Uterus (tissue), 4 donors: ENCODE measurements around the gene ABCC11. TPM values are rescaled to one million over a fixed set of nuclear protein-coding genes. Genes with fewer than 3 reads are reported as not detected.

Source experiments
- DNase-seq, 2 donors: peaks; one replicate each; pipeline ENCODE4 v3.0.0-alpha.2; 2019 to 2020
- H3K27ac ChIP-seq, 2 donors: fragments of 200-600 bp; sonication (generic); 1 replicate in 1 of 2; 2 replicates in 1 of 2; pipeline ENCODE4 v1.5.1; 2016 to 2018
- H3K27me3 ChIP-seq, 2 donors: fragments of 200-600 bp; sonication (generic); one replicate each; pipeline ENCODE4 v1.5.1; 2018 to 2019; ENCODE audit warnings: control low read depth in 1 of 2
- H3K36me3 ChIP-seq, 2 donors: fragments of 200-600 bp; sonication (generic); one replicate each; pipeline ENCODE4 v1.5.1; 2019; ENCODE audit warnings: control low read depth in 1 of 2
- H3K4me1 ChIP-seq, 2 donors: fragments of 200-600 bp; sonication (generic); one replicate each; pipeline ENCODE4 v1.5.1; 2018 to 2019; ENCODE audit warnings: control low read depth in 1 of 2
- H3K4me3 ChIP-seq, 2 donors: fragments of 200-600 bp; sonication (generic); 1 replicate in 1 of 2; 2 replicates in 1 of 2; pipeline ENCODE4 v1.5.1; 2018 to 2019; ENCODE audit warnings: mild to moderate bottlenecking in 1 of 2
- H3K9me3 ChIP-seq, 2 donors: fragments of 200-600 bp; sonication (generic); one replicate each; pipeline ENCODE4 v1.5.1; 2019; ENCODE audit warnings: control low read depth in 1 of 2
- CTCF ChIP-seq, 4 experiments: fragments of 200-600 bp in 2 of 4; fragments of 450-650 bp in 2 of 4; sonication (generic) in 2 of 4; IDR thresholded peaks; one replicate each; pipeline ENCODE4 v1.5.1; 2016 to 2019; ENCODE audit warnings: antibody characterized with exemption in 4 of 4, mild to moderate bottlenecking in 2 of 4, moderate library complexity in 1 of 4
- POLR2A ChIP-seq, 2 donors: fragments of 450-650 bp; IDR thresholded peaks; one replicate each; pipeline ENCODE4 v1.6.1; 2016; ENCODE audit warnings: antibody characterized with exemption in 2 of 2, mild to moderate bottlenecking in 1 of 2, moderate library complexity in 1 of 2
- intact Hi-C: fragments of 100-400 bp; cut with DNase I; formaldehyde crosslinking; loops from one replicate; pipeline ENCODE4 v1.15.1; 2023; ENCODE audit warnings: low total_unique reads
- total RNA-seq, 4 donors: library from RNA; depleted of rRNA in 3 of 4; stranded (reverse); fragments of >200 nt in 3 of 4; gene quantifications; one replicate each; pipeline versions ENCODE4 v1.1.0 to v1.2.4, GENCODE V29; 2014 to 2023
- donor health status: DM: yes; HTN: yes; CAD: no.

Gene ABCC11
- total RNA-seq, 4 donors from 2014 or later, result 0.48 TPM; not detected in 3

- TF ChIP-seq CTCF (IDR thresholded peaks at IDR 0.05), result no peak
- no peak for TF ChIP-seq POLR2A (IDR thresholded peaks at IDR 0.05)
- no peak for DNase-seq
- Histone ChIP-seq H3K36me3 (no peaks in the 10 kb centered on the region), H3K4me1 (no peaks in the 10 kb centered on the region), H3K9me3 (no peaks in the 10 kb centered on the region), H3K4me3 (no peak overlapping the region), H3K27me3 (no peaks in the 10 kb centered on the region), H3K27ac (no peak overlapping the region)
- intact Hi-C loops, result no loop called here
Measured at GRCh38 chr16:48131201-48131935, 116.0 kb downstream of the ABCC11 start.

- H3K27me3 ChIP-seq, result no peaks in the 10 kb centered on the region
- no peak overlapping the region for H3K27ac ChIP-seq
- H3K36me3 ChIP-seq, result no peaks in the 10 kb centered on the region
- TF ChIP-seq CTCF (IDR thresholded peaks at IDR 0.05) (no peak), POLR2A (IDR thresholded peaks at IDR 0.05) (no peak)
- no peaks in the 10 kb centered on the region for H3K9me3 ChIP-seq
- DNase-seq, result no peak
- no peaks in the 10 kb centered on the region for H3K4me1 ChIP-seq
- H3K4me3 ChIP-seq, result no peak overlapping the region
- intact Hi-C loops, result no loop called here
Measured at GRCh38 chr16:48129926-48130325, 117.4 kb downstream of the ABCC11 start.

GRCh38 chr16:48128769-48129168, 118.6 kb downstream of the ABCC11 start:
- no peaks in the 10 kb centered on the region for H3K27me3 ChIP-seq
- TF ChIP-seq CTCF (IDR thresholded peaks at IDR 0.05) (no peak), POLR2A (IDR thresholded peaks at IDR 0.05) (no peak)
- H3K27ac ChIP-seq, result no peak overlapping the region

GRCh38 chr16:48126801-48127644, 120.3 kb downstream of the ABCC11 start:
- intact Hi-C loops, result no loop called here
- Histone ChIP-seq H3K27ac (no peak overlapping the region), H3K27me3 (no peaks in the 10 kb centered on the region), H3K4me1 (no peaks in the 10 kb centered on the region), H3K36me3 (no peaks in the 10 kb centered on the region), H3K9me3 (no peaks in the 10 kb centered on the region), H3K4me3 (no peak overlapping the region)
- TF ChIP-seq CTCF (IDR thresholded peaks at IDR 0.05), result no peak
- TF ChIP-seq POLR2A (IDR thresholded peaks at IDR 0.05), result no peak
- DNase-seq, result no peak

More at GRCh38 chr16:48128769-48129168, 118.6 kb downstream of the ABCC11 start:
- H3K9me3 ChIP-seq, result no peaks in the 10 kb centered on the region
- DNase-seq, result no peak
- H3K4me3 ChIP-seq, result no peak overlapping the region
- intact Hi-C loops, result no loop called here
- H3K4me1 ChIP-seq, result no peaks in the 10 kb centered on the region
- no peaks in the 10 kb centered on the region for H3K36me3 ChIP-seq

- Histone ChIP-seq H3K4me1 (no peaks in the 10 kb centered on the region), H3K9me3 (no peaks in the 10 kb centered on the region), H3K27me3 (no peaks in the 10 kb centered on the region), H3K36me3 (no peaks in the 10 kb centered on the region), H3K4me3 (no peak overlapping the region), H3K27ac (no peak overlapping the region)
- TF ChIP-seq CTCF (IDR thresholded peaks at IDR 0.05), result no peak
- no peak for TF ChIP-seq POLR2A (IDR thresholded peaks at IDR 0.05)
- intact Hi-C loops, result no loop called here
- no peak for DNase-seq
Measured at GRCh38 chr16:48125888-48126287, 121.5 kb downstream of the ABCC11 start.
